Stimulated activated CD8-positive, alpha-beta memory T cell treated with anti-CD3 and anti-CD28 coated beads, Interleukin-4, amount 100 ng/mL, for 24 hours (primary cell): ENCODE data around the gene KCNQ1OT1.

Experiments
- DNase-seq: peaks from one replicate; pipeline ENCODE4 v3.0.0-alpha.2; 2020; ENCODE audit warnings: low read depth

Gene KCNQ1OT1

DNA sequence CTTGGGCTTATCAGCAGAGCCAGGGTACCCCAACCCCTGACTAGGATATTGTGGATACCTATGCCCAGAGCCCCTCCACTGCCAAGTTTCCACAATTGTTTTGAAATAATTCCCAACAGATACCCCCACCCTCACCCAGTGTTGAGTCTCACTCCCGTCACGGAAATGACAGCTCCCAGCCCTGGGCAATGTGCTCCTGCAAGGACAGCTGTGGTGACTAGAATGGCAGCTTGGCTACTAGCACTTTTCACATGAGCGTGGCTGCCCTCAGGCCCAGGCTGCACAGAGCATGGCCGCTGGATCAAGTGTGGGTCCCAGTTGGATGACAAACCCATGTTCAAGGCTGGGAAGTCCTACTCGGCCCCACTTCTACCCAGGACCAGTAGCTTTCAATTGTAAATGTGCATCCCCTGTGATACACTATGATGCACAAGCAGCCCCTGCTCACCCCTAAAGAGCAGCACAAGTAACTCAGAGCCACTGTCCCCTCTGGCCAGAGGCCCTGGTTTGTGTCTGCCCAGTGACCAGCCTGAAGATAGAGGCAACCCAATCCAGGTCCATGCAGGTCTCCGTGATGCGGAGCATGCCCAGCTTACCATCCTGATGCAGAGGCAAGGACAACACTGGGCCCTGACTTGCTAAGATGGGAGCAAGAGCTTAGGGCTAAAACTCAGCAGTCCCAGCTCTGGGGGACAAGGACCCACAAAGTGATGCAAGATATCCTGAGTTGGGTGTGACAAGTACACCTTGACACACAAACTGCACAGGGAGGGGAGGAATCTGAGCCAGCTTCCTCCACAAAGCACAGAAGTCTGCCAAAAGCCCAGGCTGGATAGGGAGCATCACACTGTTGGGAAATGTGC lies 13.2 kb downstream of the KCNQ1OT1 start:
- no peak for DNase-seq

GRCh38 chr11:2685566-2686359 lies 14.0 kb downstream of the KCNQ1OT1 start:
- no peak for DNase-seq

DNA sequence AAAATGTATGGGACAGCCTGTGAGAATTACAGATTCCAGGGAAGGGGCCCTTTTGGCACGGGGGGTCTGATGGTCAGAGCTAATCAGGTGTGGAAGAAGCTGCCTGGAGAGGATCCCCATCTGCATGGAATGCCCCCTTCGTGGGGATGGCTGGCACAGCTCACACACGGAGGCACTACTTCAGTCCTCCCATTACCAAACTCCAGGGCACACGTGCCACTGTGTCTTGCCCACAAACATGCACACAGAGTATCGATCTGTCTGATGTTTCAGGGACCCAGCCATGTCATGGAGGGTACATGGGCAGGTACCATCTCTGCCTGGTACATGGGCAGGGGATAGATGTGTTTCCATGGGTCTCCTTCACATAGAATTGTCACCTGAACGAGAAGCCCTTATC lies 14.7 kb downstream of the KCNQ1OT1 start:
- DNase-seq: no peak

DNA sequence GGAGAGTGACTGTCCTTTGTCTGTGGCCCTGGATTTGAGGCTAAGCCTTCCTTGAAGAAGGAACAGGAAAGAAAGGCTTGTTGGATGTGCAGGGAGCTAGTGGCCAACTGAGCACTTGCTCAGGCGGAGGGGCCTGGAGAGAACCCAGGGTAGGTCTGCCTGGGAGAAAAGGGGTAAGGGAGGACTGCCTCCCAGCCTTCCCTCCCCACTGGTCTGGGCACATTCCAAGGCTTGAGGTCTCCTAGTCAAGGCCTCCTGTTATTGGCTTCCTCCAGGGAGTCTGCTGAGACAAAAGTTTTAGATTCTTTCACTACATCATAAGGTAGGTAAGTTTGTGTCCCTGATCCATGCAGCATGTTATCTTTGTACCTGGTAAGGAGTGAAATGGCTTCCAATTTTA lies 15.2 kb downstream of the KCNQ1OT1 start:
- DNase-seq: no peak

- DNase-seq: no peak
Measured at GRCh38 chr11:2683806-2684205, 16.0 kb downstream of the KCNQ1OT1 start.

DNA sequence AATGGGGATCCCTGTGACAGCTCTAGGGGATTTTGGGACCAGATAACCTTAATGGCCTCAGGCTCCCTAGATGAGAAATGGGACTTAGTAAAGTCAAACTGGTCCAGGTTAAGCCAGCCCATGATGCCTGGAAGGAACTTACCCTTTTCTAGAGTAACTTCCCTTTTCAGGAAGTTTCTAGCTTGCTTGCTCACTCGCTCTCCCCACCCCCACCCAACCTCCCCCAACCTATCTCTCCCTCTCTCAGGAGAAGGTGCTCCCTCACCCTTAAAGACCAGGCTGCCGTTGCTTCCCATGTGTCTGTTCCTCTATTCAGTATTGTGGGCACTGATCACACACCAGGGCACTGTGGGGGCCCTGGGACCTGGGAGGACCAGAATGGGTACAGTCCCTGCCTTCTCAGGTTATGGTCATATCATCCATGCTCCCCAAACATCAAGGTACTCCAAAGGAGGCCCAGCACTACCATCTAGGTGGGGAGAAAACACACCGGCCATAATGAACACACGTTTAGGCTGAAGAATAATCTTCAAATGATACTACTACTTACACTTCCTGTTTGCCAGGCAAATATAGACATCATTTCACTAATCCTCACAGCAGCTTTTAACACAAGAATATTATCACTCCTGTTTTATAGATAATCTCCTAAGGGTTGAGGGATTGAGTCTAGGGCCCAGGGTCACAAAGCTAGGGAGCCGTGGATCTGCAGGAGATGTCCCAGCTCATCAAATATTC lies 18.2 kb downstream of the KCNQ1OT1 start:
- no peak for DNase-seq

DNA sequence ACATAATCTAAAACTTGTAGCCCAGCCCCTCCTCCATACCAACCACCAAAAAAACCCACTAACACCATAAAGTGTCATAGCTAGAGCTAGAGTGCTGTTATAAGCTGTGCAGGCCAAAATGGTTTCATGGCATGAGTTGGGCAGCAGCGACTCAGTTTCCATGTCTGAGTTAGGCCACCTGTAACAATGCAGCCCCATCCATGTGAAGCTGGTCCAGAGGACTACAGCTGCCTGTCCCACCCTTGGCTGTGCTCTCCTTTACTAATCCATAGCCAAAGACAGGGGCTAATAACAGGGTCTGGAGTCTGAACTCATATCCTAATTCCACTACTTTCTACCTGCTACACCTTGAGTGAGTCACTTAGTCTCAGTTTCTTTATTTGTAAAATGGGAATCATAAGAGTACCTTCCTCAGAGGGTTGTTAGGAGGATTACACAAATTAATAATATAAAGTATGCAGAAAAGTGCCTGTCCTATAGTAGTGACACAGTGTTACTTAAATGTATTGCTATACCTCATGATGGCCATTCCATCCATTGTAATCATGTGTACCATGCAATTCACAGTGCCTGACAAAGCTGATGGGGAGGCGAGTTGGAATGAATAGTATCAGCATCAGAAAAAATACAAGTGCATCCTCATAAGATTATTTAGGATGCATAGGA lies 20.6 kb downstream of the KCNQ1OT1 start:
- no peak for DNase-seq

- no peak for DNase-seq
Measured at GRCh38 chr11:2678396-2678795, 21.4 kb downstream of the KCNQ1OT1 start.

DNA sequence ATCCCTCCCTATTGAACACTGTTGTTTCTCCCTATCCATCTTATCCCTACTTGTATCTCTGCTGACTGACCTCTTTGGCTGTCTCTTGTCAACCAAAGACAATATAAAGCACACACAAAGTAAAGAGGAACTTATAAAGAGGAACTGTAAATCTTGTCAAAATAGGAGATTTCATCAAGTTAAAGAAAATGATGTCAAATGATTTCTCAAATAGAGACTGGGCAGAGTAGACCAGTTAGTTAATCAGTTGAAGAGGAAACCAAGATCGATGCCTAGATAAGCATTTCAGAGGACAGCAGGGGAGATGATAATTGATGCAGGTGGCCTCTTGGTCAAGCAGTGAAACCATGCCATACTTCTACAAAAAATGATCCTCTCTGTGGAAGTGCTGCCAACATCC lies 22.7 kb downstream of the KCNQ1OT1 start:
- DNase-seq: no peak

- DNase-seq: no peak
Measured at GRCh38 chr11:2675540-2675939, 24.3 kb downstream of the KCNQ1OT1 start.

GRCh38 chr11:2674658-2675131 lies 25.1 kb downstream of the KCNQ1OT1 start:
- DNase-seq: no peak

DNA sequence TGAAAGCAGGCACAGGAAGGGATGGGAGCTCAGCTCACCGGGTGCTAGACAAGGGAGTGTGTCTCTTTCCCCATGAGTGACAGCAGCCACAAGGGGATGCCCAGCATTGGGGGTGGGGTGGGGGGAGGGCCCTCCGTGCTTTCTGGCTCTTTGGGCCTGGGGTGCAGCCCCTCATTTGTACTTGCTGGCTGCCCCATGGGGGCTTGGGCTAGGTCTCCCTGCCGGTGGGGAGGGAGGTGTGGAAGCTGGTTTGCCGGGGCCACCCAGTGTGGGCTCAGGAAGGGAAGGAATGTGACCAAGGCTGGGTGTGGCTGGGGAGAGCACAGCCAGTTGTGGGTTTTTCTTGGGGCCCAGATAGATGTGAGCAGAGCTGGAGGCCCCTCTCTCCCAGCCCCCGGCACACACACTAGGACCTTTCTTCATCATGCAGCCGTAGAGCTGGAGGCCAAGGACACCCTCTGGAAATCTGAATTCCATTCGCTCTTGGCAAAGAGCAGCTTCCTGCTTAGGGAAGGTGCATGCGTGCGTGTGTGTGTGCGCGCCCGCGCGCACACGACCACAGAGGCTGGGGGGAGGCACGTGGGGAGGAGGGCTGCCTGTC lies 25.8 kb downstream of the KCNQ1OT1 start:
- no peak for DNase-seq

DNA sequence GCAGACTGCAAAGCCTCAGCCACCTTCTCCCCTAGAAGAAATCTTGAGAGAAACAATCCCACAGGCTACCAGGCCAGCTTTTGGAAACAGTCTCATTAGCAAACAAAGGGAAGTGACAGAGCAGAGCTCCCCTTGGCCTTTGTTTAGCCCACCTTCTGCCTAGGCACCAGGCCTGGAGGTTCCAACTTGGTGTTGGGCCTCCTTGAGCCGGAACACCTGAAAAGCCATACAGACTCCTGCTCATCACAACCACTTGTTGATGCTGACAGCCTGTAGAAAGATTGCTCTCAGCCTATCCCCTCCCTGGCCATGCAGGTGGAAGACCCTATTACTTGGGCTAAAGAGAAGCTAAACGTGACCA lies 26.6 kb downstream of the KCNQ1OT1 start:
- no peak for DNase-seq

GRCh38 chr11:2672553-2673249 lies 27.1 kb downstream of the KCNQ1OT1 start:
- no peak for DNase-seq

GRCh38 chr11:2671748-2672147 lies 28.0 kb downstream of the KCNQ1OT1 start:
- no peak for DNase-seq

GRCh38 chr11:2670541-2671100 lies 29.2 kb downstream of the KCNQ1OT1 start:
- DNase-seq: no peak

DNA sequence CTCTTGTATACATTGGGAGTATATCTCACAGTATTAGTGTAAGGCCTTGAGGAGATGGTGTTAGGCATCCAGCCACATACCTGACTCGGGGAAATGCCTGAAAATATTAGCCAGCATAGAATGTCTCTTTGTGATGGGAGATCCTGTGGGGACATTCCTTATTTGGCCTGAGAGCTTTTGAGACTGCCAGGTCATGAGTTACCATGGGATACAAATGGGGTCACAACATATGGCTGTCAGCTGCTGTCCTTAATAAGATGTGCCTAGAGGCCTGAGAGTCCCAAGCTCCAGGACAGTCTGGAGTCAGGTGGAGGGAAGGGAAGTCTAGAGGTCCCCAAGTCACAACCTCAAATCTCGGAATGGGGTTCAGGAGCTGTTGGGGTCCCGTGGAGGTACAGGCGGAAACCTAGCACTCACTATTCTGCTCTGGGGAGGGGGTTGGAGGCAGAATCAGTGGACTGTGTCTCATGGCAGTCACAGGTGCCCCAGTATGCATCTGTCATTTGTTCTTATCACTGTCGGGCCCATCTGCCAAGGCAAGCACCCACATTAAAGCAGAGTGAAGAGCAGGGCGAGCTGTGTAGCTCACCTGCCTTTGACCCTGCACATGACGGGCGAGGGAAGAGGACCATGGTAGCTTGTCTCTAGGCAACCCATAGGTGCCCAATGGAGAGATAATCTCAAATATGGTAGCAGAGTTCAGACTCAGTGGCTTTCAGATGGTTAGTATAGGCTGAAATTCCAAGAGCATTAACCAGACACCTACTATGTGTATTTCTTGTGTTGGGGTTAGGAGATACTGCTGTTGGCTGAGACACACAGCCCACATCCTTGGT lies 29.9 kb downstream of the KCNQ1OT1 start:
- no peak for DNase-seq

- no peak for DNase-seq
Measured at GRCh38 chr11:2668876-2669275, 30.9 kb downstream of the KCNQ1OT1 start.

DNA sequence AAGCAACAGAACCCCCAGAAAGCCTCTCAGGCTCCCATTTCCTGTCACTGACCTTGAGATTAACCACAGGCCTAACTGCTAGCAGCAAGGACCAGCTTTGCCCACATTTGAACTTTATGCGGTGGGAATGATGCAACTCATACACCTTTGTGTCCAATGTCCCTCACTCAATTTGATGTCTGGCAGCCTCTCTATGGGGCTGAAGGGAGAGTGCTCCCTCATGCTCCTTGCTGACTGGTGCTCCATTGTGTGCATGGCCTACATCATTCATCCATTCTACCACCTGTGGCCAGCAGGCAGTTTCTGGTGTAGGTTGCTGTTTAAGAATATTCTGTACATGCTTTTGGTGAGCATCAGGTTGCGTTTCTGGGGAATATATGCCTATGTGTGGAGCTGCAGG lies 31.9 kb downstream of the KCNQ1OT1 start:
- DNase-seq: no peak
